Activated T-helper 1 cell treated with anti-CD3 and anti-CD28 coated beads, Interleukin-2, amount 50 U/mL, for 16 hours (primary cell): Measurements from ENCODE around the gene SH3YL1.
"Not testable (repeated sequence)": the region's sequence is repeated elsewhere in the genome, so short reads cannot be mapped to it uniquely, and the experiment has no call there.

Experiments used
- DNase-seq, 2 donors: peaks; one replicate each; pipeline ENCODE4 v3.0.0-alpha.2; 2020; ENCODE audit warnings: low read depth in 1 of 2, low spot score in 1 of 2

Gene SH3YL1

DNA sequence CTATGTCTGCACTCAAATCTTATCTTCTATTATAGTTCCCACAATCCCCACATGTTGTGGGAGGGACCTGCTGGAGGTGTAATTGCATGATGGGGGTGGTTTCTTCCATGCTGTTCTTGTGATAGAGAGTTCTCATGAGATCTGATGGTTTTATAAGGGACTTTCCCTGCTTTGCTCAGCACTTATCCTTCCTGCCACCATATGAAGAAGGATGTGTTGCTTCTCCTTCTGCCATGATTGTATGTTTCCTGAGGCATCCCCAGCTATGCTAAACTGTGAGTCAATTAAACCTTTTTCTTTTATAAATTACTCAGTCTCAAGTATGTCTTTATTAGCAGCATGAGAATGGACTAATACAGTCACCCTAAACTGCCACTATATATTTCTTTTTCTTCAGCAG, 79.1 kb downstream of the SH3YL1 start:
- DNase-seq: no peak

DNA sequence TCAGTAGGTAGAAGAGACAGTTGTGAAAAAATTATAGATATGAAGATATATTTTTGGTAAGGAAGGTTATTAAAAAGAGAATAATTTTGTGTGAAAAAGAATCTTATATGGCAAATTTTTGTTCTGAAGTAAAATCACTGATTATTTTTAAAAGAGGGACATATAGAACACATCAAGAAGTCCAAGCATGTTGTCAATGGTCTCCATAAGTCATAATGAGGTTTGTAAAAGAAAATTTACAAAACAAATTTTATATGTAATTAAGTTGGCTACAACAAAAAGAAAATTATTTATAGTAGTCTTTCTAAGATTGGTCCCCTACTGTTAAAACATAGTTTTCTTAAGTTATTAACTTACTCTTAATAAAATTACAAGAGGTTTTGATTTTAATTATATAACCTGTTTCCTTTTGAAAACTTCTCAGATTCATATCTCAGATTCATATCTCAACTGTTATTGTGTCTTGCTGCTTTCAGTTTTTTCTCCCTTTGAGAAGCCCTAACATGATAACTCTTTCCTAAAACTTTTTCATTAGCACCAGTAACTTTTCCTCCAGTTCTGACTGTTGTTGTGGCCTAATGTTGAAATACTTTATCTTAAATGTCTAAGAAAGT, 81.2 kb downstream of the SH3YL1 start:
- no peak for DNase-seq

DNA sequence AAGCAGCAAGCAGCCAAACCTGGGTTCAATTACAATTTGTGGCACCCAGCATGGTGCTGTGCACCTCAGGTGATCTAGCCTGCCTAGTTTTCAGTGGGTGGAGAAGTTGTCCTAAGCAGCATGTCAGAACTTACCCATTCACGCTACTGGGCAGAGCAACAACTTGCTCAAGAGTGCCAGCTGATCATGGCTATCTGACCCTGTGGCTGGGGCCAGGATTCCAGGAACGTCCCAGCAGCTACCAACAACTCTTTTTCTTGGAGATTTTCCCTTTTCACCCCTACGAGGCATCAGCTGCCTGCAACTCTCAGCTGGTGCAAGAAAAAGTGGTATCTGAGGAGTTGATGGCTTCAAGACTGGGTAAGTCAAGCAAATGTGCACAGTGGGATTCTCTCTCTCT, 83.5 kb downstream of the SH3YL1 start:
- DNase-seq: no peak

DNA sequence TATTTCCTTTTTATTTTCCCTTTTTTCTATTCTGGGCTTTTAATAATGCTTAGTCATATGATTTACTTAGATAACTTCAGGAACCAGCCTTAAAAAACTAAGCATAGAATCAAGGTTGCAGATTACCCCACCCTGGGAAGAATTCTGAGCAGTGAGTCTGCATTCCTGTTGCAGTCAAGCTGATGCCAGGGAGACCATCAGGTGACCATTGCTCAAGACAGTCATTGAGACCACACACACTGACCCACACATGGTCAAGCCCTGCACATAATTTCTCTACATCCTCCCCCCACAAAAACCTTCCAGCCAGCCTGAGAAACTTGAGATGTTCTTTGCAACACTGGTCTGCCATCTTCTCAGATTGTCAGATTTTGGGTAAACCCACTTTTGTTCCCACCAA, 83.9 kb downstream of the SH3YL1 start:
- no peak for DNase-seq

DNA sequence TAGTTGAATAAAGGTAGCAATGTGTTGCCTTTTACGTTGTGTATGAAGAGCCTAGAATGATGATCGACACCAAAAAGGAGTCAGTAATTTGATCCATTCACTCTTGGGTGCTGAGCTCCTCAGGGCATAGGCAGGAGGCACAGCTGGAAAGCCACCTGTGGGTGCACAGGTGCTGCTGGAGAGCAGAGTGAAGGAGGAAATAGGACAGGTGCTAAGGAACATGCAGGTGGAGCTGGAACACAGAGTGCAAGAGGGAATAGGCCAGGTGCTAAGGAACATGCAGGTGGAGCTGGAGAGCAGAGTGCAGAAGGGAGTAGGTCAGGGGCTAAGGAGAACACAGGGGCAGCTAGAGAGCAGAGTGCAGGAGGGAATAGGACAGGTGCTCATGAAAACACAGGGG, 86.1 kb downstream of the SH3YL1 start:
- no peak for DNase-seq

DNA sequence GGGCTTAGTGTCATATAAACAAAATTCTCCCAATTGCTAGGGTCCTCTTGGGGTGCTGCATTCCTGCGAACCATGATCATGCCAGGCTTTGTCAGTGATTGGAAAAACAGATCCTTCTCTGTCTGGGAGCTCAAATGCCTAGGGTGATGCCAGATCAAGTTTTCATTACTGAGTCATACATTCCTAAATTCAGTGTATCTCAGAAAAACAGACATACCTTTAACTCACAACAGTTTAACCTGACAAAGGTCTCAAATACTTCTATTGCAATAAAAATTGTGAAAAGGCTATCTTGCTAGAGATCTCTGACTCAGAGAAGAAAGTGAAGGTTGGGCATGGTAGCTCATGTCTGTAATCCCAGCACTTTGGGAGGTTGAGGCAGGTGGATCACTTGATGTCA, 86.9 kb downstream of the SH3YL1 start:
- no peak for DNase-seq

DNA sequence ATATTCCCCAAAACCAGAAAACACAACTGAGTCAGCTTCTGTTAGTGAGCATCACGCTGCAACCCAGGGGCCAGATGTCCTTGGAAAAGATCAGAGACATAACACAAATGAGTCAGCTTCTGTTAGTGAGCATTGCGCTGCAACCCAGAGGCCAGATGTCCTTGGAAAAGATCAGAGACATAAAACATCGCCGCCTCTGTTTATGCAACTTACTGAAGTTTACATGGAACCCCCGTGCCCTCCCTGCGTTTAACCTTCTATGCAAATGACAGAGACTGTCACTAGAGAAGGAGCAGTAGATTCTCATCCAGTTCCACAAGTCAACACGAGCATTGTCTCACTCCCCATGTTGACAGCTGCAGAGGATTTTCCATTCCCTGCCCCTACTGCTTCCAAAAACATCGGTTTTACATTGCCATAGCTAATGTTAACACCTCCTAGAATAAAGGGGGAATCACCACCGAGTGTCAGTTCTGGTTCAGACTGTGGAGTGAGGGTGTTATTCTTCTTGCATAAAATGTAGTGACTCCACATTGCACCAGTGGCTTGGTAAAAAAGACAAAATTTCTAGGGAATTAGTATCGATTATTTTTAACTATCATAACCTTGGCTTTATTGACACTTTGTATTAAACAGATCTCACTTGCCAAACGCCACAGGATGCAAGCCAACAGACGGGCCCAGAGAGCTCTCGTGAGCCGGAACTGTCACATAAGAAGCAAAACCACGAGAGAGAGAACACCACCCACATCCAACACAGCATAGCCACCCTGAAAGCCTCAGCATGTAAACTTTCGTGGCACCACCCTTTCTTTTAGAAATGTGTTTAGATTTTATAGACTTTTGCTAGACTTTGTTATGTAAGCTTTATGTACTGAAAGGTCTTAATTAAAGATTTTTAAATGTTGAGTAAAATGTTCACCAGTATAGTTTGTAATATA, 87.7 kb downstream of the SH3YL1 start:
- DNase-seq: peak; percentile 4 to 24

DNA sequence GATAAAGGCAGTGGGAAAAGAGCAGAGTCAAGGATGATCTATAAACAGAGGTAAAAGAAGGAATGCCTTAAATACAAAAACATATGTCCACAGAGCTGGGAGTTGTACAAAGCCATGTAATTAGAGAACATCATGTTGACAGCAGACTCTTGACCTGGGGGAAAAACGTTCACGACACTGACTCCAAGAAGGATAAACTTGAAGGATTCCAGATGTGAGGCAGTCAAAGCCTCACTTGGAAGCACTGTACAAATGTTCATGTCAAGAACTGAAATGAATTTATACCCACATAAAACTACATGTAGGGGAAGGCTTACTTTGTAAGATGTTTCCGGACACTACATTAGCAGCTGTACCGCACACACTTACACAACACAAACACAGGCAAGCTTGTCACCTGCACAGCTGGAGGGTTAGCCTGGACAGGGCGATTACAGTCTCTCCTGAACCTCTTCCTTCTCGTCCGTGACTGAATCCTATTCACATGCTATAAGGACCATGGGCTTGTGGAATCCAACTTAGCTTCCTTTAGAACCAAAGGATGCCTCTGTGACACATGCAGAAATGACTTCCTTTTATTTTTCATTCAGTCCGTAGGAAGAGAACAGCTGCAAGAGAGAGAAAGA, 88.6 kb downstream of the SH3YL1 start:
- no peak for DNase-seq

DNA sequence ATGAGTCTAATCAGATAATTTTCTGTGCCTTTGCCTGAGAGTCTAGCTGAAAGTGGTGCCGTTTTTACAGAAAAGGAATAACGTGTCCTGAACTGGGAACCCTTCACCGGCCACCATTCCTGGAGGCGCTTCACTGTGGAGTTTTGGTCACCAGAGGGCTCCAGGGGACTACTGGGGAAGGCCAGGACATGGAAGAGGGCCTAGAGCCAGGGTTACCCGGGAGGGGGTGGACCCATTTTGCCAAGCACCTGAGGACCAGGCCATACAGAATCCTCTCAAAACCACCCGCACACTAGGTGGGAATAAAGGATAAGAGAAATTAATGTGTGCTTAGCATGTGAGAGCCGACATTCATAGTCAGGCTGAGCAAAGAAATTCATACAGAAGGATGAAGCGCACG, 91.7 kb downstream of the SH3YL1 start:
- not testable (repeated sequence) for DNase-seq

DNA sequence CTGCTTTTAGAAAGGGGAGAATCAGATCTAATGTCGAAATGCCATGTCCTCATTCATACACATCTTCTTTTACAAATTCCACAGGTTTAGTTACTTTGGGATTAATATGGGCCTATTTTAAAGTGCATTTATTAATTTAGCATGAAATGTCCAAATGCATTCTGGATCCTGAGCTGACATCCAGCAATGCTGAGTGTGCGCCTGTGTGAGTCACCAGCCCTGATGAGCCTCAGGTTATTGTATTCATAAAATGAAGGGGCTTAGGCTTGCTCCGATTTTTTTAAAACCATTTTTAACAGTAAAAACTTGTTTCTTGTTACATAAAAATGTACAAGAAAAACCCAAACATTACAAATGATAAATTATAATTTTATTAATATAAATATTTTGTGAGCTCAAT, 94.1 kb downstream of the SH3YL1 start:
- no peak for DNase-seq
